NB4 (cell line): ENCODE data around the gene CEP192.
A peak's percentile ranks its signal among the peaks of the same experiment; 100 is the strongest.

Experiments used
- DNase-seq: peaks from one replicate; pipeline ENCODE4 v3.0.0; 2010; ENCODE audit warnings: low read depth
- H3K4me3 ChIP-seq: one replicate; pipeline ENCODE4 v1.5.1; 2011; ENCODE audit warnings: mild to moderate bottlenecking, low read depth, low read length, moderate library complexity
- CTCF ChIP-seq: IDR thresholded peaks from one replicate; pipeline ENCODE4 v1.5.1; 2012; ENCODE audit warnings: low read depth, low read length
- MAX ChIP-seq: IDR thresholded peaks from 2 replicates; pipeline ENCODE4 v1.6.1; 2011; ENCODE audit warnings: low read depth, low read length
- MYC ChIP-seq: IDR thresholded peaks from 2 replicates; pipeline ENCODE4 v1.6.1; 2011; ENCODE audit warnings: low read depth, low read length
- POLR2A ChIP-seq: IDR thresholded peaks from 2 replicates; pipeline ENCODE4 v1.6.1; 2011; ENCODE audit warnings: mild to moderate bottlenecking; ENCODE audit not compliant: insufficient read length; ENCODE audit errors: extremely low read depth

Gene CEP192

GRCh38 chr18:13134551-13135401 is 143.6 kb downstream of the CEP192 start:
- TF ChIP-seq MAX (no peak), CTCF (no peak), POLR2A (no peak), MYC (no peak)
- no peak overlapping the region for H3K4me3 ChIP-seq
- no peak for DNase-seq

- peak overlapping the region; percentile 84 for H3K4me3 ChIP-seq
These were observed 145.1 kb downstream of the CEP192 start for GRCh38 chr18:13136056-13136903.

DNA sequence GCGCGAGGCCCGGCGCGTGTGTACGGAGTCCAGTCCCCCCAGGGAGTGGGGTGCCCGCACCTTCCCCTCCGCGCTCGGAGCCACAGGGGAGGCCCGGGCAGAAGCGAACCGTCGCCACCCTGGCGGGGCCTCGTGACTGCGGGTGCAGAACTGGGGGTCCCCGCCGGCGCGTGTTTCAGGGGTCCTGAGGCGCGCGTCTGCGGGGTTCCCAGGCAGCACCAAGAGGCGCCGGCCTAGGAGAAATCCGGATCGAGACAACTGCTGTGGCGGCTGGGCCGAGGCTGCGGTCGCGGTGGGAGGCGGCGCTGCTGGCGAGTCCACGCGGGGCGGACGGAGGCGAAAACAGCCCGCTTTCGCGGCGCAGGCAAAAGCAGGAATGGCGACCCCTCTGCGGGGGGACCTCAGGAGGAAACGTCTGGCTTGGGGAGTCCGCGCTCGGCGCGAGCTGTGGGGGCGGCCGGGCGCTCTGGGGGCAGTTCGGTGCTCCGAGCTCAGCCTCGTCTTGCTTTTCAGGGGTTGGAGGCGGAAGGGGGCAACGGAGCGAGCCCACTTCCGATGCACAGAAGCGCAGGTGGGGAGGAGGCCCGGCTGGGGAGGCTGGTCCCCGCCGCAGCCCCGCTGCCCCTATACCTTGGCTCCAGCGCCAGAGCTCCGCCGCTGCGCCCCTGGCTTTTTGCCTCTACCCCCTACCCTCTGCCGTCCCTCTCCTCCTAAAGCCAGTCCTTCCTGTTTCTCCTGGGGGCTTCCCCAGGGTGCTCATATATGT is 145.9 kb downstream of the CEP192 start:
- peak; percentile 69 for DNase-seq
- TF ChIP-seq POLR2A: peak; percentile 19
- TF ChIP-seq MAX: no peak
- 0 out of 2 replicates have a peak, but pooled peaks have one; percentile 24 for TF ChIP-seq MYC
- TF ChIP-seq CTCF: no peak
- H3K4me3 ChIP-seq: peak overlapping the region; percentile 84

More at GRCh38 chr18:13136056-13136903, 145.1 kb downstream of the CEP192 start:
- DNase-seq: peak; percentile 62
- TF ChIP-seq MYC: no peak
- TF ChIP-seq POLR2A: no peak
- no peak for TF ChIP-seq MAX
- no peak for TF ChIP-seq CTCF

GRCh38 chr18:13137670-13138419 is 146.7 kb downstream of the CEP192 start:
- H3K4me3 ChIP-seq: peak overlapping the region; percentile 84
- TF ChIP-seq MYC (no peak), MAX (no peak), CTCF (no peak), POLR2A (peak; percentile 48)
- peak; percentile 97 for DNase-seq

DNA sequence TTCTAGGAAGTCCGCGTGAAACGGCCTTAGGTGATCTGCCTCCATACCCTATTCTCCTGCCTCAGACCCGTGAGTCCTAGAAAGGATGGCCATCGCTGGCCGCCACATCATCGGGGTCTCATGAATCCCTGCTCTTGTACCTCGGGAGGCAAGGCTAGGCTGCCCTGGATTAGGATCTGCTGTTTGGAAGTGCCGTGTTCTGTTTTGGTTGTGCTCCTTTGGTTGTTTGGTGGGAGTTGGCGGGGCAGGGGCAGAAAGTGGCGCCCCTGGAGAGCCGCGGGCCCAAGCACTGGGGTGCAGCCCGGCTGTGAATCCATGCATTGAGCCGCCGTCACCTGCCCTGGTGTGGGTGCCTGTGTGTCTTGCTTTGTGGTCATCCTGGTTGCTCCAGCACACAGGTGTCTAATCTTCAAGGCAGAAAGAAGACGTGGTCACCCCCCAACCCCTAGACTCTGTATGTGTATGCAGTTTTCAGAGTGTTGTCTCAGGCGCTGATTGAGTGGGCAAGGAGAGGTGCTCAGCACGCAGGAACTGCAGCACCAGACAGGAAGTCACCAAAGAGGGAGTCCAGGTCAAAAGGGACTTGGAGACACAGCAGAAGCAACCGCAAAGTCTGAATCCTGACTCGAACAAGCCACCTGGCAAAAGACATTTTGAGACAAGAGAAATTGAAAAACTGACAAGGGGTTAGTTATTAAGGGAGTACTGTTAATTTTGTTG is 147.4 kb downstream of the CEP192 start:
- peak overlapping the region; percentile 44 for H3K4me3 ChIP-seq
- no peak for TF ChIP-seq POLR2A
- TF ChIP-seq MYC: no peak
- no peak for TF ChIP-seq MAX
- no peak for TF ChIP-seq CTCF
- DNase-seq: peak; percentile 21
